Gastrocnemius medialis (tissue), 4 donors: ENCODE data around the gene EVI5.

Experiments
- CTCF ChIP-seq, 5 experiments: fragments of 450-650 bp in 3 of 5; fragments of 200-600 bp in 2 of 5; sonication (generic) in 2 of 5; IDR thresholded peaks in 4 of 5; conservative IDR thresholded peaks in 1 of 5; 1 replicate in 4 of 5; 2 replicates in 1 of 5; pipeline ENCODE4 v1.5.1; 2016 to 2019; ENCODE audit warnings: antibody characterized with exemption in 5 of 5, mild to moderate bottlenecking in 3 of 5, moderate library complexity in 3 of 5
- POLR2A ChIP-seq, 2 donors: fragments of 450-650 bp; IDR thresholded peaks; one replicate each; pipeline ENCODE4 v1.6.1; 2017; ENCODE audit warnings: antibody characterized with exemption in 2 of 2, mild to moderate bottlenecking in 2 of 2, moderate library complexity in 2 of 2

- TF ChIP-seq CTCF (IDR thresholded peaks at IDR 0.05 in 4 of 5, conservative IDR thresholded peaks at IDR 0.05 in 1 of 5) (no peak), POLR2A (IDR thresholded peaks at IDR 0.05) (no peak)
These were observed 49.7 kb upstream of the EVI5 start for GRCh38 chr1:92834617-92835016.
